DOHH2 (cell line): ENCODE results near the gene C1orf35.

Source experiments
- H3F3A ChIP-seq: fragments of 200-600 bp; sonication (generic), shearing (Covaris generic); 2 replicates; pipeline ENCODE4 v1.6.0; 2016; ENCODE audit warnings: antibody characterized with exemption, mild to moderate bottlenecking; ENCODE audit not compliant: control insufficient read depth, insufficient read depth
- H3K27ac ChIP-seq: fragments of 200-600 bp; sonication (generic); 2 replicates; pipeline ENCODE4 v1.5.1; 2014; ENCODE audit warnings: low read depth, mild to moderate bottlenecking, low read length, moderate library complexity
- H3K27me3 ChIP-seq: fragments of 200-600 bp; sonication (generic); 2 replicates; pipeline ENCODE4 v1.6.1; 2014; ENCODE audit warnings: mild to moderate bottlenecking, low read length, mixed read lengths; ENCODE audit not compliant: control insufficient read depth
- H3K36me3 ChIP-seq: fragments of 200-600 bp; sonication (generic); 2 replicates; pipeline ENCODE4 v1.6.1; 2014; ENCODE audit warnings: mild to moderate bottlenecking, low read length, moderate library complexity, mixed read lengths; ENCODE audit not compliant: control insufficient read depth
- H3K4me1 ChIP-seq: fragments of 200-600 bp; sonication (generic); 2 replicates; pipeline ENCODE4 v1.6.1; 2014; ENCODE audit warnings: mild to moderate bottlenecking, low read length, mixed read lengths; ENCODE audit not compliant: control insufficient read depth
- H3K4me2 ChIP-seq: fragments of 200-600 bp; sonication (generic); 2 replicates; pipeline ENCODE4 v1.6.0; 2014; ENCODE audit warnings: mild to moderate bottlenecking, low read length, moderate library complexity
- H3K4me3 ChIP-seq: fragments of 200-600 bp; sonication (generic); 2 replicates; pipeline ENCODE4 v1.5.1; 2014; ENCODE audit warnings: mild to moderate bottlenecking, low read length, mixed read lengths
- H3K79me2 ChIP-seq: fragments of 200-600 bp; sonication (generic); 2 replicates; pipeline ENCODE4 v1.6.1; 2014; ENCODE audit warnings: mild to moderate bottlenecking, low read length, mixed read lengths; ENCODE audit not compliant: control insufficient read depth
- H3K9me2 ChIP-seq: fragments of 200-600 bp; sonication (generic); replicated peaks from 2 replicates; pipeline ENCODE4 v1.6.1; 2014; ENCODE audit warnings: mild to moderate bottlenecking, low read length, mixed read lengths; ENCODE audit not compliant: control insufficient read depth
- H3K9me3 ChIP-seq: fragments of 200-600 bp; sonication (generic); 2 replicates; pipeline ENCODE4 v1.6.1; 2014; ENCODE audit warnings: antibody characterized with exemption, low read length, mixed read lengths; ENCODE audit not compliant: control insufficient read depth, insufficient read depth
- H4K20me1 ChIP-seq: fragments of 200-600 bp; sonication (generic); 2 replicates; pipeline ENCODE4 v1.6.0; 2014; ENCODE audit warnings: low read depth, mild to moderate bottlenecking, antibody characterized with exemption, low read length, moderate library complexity; ENCODE audit not compliant: control insufficient read depth, insufficient read depth
- CTCF ChIP-seq: fragments of 200-600 bp; sonication (generic); IDR thresholded peaks from one replicate; pipeline ENCODE4 v1.5.1; 2014; ENCODE audit warnings: antibody characterized with exemption, mild to moderate bottlenecking, low read depth, low read length; ENCODE audit not compliant: poor library complexity, severe bottlenecking
- EZH2phosphoT487 ChIP-seq: fragments of 200-600 bp; sonication (generic); IDR thresholded peaks from 2 replicates; pipeline ENCODE4 v1.6.1; 2017; ENCODE audit warnings: borderline replicate concordance, mild to moderate bottlenecking, antibody characterized with exemption, low read length, moderate library complexity, mixed read lengths

Gene C1orf35

DNA sequence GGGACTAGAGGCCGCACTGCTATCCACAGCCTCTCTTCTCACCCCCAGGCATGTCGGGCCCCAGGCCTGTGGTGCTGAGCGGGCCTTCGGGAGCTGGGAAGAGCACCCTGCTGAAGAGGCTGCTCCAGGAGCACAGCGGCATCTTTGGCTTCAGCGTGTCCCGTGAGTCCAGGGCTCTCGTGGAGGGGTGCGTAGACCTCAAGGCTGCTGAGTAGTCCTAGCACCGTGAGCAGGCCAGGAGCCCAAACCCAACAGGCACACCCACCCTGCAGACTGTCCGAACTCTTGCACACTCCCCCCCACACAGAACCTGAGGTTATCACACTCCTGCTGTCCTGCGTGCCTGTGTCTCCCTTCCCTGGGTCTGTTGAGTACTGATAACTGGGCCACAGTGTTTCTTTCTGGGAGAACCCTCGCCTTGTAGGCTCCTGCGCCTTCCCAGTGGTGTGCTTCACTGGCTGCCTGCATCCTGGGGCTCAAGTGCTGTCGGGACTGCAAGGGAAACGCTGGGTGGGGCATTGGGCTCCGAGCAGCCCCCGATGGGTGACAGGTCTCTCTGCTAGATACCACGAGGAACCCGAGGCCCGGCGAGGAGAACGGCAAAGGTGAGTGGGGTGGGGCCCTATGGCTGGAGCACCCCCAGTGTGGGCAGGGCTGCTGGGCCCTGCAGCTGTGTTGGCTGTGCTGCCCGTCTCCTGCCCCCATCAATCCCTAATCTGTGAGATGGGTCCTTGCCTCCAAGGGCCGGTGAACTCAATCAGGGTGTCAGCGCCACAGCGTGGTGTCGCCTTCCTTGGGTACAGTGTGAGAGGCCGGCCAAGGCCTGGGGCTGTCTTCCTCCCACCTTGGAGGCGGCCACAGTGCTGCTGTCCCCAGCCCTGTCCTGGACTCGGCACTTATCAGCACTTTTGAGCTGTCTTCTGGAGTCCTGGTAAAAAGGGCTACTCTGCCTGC is 42.6 kb upstream of the C1orf35 start:
- peaks cover 15% of the 10 kb centered on the region; the same call in 1 of the 2 replicates for H4K20me1 ChIP-seq
- H3K27ac ChIP-seq: no peak overlapping the region
- TF ChIP-seq CTCF (no peak), EZH2phosphoT487 (no peak)
- H3K4me2 ChIP-seq: no peak overlapping the region
- H3K36me3 ChIP-seq: peaks cover 17% of the 10 kb centered on the region
- no peaks in the 10 kb centered on the region for H3F3A ChIP-seq
- no peaks in the 10 kb centered on the region for H3K9me3 ChIP-seq
- H3K9me2 ChIP-seq: no peaks in the 10 kb centered on the region
- H3K27me3 ChIP-seq: no peaks in the 10 kb centered on the region
- H3K4me3 ChIP-seq: no peak overlapping the region
- peaks cover 58% of the 10 kb centered on the region for H3K79me2 ChIP-seq
- H3K4me1 ChIP-seq: peaks cover 35% of the 10 kb centered on the region

DNA sequence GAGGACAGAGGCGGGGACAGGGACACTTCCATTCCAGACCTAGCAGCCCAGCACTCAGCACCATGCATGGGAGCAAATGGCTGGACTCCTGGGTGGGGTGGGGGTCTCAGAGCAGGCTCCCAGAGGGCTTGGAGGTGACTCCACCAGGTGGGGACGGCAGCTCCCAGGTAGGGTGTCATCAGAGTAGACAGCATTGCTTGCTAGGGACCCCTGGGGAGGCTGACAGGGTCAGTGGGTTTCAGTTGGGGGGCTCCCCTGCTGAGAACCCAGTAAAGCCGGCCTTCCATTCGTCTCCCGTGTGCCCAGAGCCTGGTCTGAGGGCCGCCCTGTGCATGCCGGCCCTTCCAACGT is 41.8 kb upstream of the C1orf35 start:
- Histone ChIP-seq H4K20me1 (peaks cover 18% of the 10 kb centered on the region; the same call in 1 of the 2 replicates), H3K79me2 (peaks cover 64% of the 10 kb centered on the region), H3K27ac (no peak overlapping the region), H3K4me3 (no peak overlapping the region), H3K9me2 (no peaks in the 10 kb centered on the region), H3K9me3 (no peaks in the 10 kb centered on the region), H3K4me2 (no peak overlapping the region), H3K4me1 (peaks cover 35% of the 10 kb centered on the region), H3K27me3 (no peaks in the 10 kb centered on the region), H3K36me3 (peaks cover 19% of the 10 kb centered on the region), H3F3A (no peaks in the 10 kb centered on the region)
- TF ChIP-seq EZH2phosphoT487 (no peak), CTCF (no peak)

GRCh38 chr1:228144193-228144992 is 41.3 kb upstream of the C1orf35 start:
- TF ChIP-seq CTCF: no peak
- no peak for TF ChIP-seq EZH2phosphoT487
- Histone ChIP-seq H3F3A (no peaks in the 10 kb centered on the region), H3K4me2 (peak overlapping the region; percentile 30; the same call in 1 of the 2 replicates), H3K4me3 (no peak overlapping the region), H4K20me1 (peaks cover 18% of the 10 kb centered on the region; the same call in 1 of the 2 replicates), H3K36me3 (peaks cover 19% of the 10 kb centered on the region), H3K9me3 (no peaks in the 10 kb centered on the region), H3K79me2 (peaks cover 65% of the 10 kb centered on the region), H3K9me2 (no peaks in the 10 kb centered on the region), H3K27ac (no peak overlapping the region), H3K27me3 (no peaks in the 10 kb centered on the region), H3K4me1 (peaks cover 37% of the 10 kb centered on the region)
